GM12865 (cell line): ENCODE measurements around the gene UBAC2.

Source experiments
- DNase-seq: peaks from one replicate; pipeline ENCODE4 v3.0.0; 2010; ENCODE audit warnings: low read depth
- H3K4me3 ChIP-seq: 2 replicates; pipeline ENCODE4 v1.5.1; 2011; ENCODE audit warnings: mild to moderate bottlenecking, low read depth, low read length, control low read depth
- CTCF ChIP-seq: IDR thresholded peaks from 2 replicates; pipeline ENCODE4 v1.5.1; 2011; ENCODE audit warnings: low read length, control low read depth, low read depth, inconsistent platforms; ENCODE audit not compliant: insufficient read depth; ENCODE audit errors: missing control alignments

Gene UBAC2

GRCh38 chr13:99159331-99160061, 41.2 kb upstream of the UBAC2 start:
- no peak overlapping the region for H3K4me3 ChIP-seq
- no peak for TF ChIP-seq CTCF
- DNase-seq: no peak

- DNase-seq: no peak
- H3K4me3 ChIP-seq: no peak overlapping the region
- no peak for TF ChIP-seq CTCF
These were observed 40.2 kb upstream of the UBAC2 start for GRCh38 chr13:99160415-99160814.

- DNase-seq: no peak
- TF ChIP-seq CTCF: no peak
- no peak overlapping the region for H3K4me3 ChIP-seq
These were observed 39.1 kb upstream of the UBAC2 start for GRCh38 chr13:99161512-99161911.

GRCh38 chr13:99162567-99163361, 37.9 kb upstream of the UBAC2 start:
- TF ChIP-seq CTCF: no peak
- no peak overlapping the region for H3K4me3 ChIP-seq
- no peak for DNase-seq

GRCh38 chr13:99164226-99164625, 36.4 kb upstream of the UBAC2 start:
- TF ChIP-seq CTCF: no peak
- no peak overlapping the region for H3K4me3 ChIP-seq
- DNase-seq: no peak

- TF ChIP-seq CTCF: no peak
- H3K4me3 ChIP-seq: no peak overlapping the region
- DNase-seq: no peak
These were observed 34.7 kb upstream of the UBAC2 start for GRCh38 chr13:99165753-99166587.
